Gastroesophageal sphincter (tissue), 3 donors: Measurements from ENCODE around the gene OR6B3.

ENCODE experiments used
- POLR2AphosphoS5 ChIP-seq: sonication (generic); formaldehyde crosslinking; IDR thresholded peaks from one replicate; pipeline ENCODE4 v1.6.1; 2017; ENCODE audit warnings: antibody characterized with exemption
- TF ChIP-seq, protein P1 (sequence below), 4 experiments: fragments of 200-600 bp in 2 of 4; fragments of 450-650 bp in 2 of 4; sonication (generic) in 1 of 4; IDR thresholded peaks; one replicate each; pipeline ENCODE4 v1.5.1; 2017 to 2019; ENCODE audit warnings: antibody characterized with exemption in 4 of 4, mild to moderate bottlenecking in 2 of 4, moderate library complexity in 2 of 4

DNA sequence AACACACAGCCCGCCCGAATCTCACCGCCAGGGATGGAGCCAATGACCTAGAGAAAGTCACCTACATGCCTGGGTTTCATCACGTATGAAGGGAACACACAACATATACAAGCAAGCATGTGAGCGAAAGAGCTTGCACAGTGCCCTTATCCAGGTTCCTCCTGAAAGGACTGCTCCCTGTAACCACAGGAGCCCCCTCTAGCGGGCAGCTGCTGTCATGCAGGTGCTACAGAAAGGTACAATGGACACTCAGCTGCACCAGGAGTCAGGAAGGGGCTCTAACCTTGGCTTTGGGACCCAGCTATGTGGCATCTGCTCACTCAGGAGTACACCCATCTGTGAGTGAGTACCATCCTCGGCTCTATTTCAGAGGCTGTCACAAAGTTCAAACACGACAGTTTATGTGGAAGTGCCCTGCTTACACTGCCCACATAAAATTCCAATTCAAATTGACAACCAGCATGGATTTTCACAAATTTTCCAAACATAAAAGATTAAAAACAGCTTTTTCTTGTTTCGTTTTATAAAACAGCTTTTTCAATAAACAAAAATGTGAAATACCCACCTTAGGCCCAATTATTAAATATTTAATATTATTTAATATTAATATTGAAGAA lies 31.7 kb downstream of the OR6B3 start:
- TF ChIP-seq, protein P1, sequence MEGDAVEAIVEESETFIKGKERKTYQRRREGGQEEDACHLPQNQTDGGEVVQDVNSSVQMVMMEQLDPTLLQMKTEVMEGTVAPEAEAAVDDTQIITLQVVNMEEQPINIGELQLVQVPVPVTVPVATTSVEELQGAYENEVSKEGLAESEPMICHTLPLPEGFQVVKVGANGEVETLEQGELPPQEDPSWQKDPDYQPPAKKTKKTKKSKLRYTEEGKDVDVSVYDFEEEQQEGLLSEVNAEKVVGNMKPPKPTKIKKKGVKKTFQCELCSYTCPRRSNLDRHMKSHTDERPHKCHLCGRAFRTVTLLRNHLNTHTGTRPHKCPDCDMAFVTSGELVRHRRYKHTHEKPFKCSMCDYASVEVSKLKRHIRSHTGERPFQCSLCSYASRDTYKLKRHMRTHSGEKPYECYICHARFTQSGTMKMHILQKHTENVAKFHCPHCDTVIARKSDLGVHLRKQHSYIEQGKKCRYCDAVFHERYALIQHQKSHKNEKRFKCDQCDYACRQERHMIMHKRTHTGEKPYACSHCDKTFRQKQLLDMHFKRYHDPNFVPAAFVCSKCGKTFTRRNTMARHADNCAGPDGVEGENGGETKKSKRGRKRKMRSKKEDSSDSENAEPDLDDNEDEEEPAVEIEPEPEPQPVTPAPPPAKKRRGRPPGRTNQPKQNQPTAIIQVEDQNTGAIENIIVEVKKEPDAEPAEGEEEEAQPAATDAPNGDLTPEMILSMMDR (IDR thresholded peaks at IDR 0.05), result peak; percentile 46 to 72 (median 54)
- TF ChIP-seq POLR2AphosphoS5, result no peak
